Common myeloid progenitor, CD34-positive (primary cell): ENCODE measurements around the gene SLC6A20.

Source experiments
- CTCF ChIA-PET: fragments of 350-600 bp; sonication (Branson Sonifier 250); formaldehyde crosslinking; loops from one replicate; lab custom pipeline; 2021; ENCODE audit warnings: antibody characterized with exemption; lab: Charles Lee
- POLR2A ChIA-PET: fragments of 350-600 bp; sonication (Branson Sonifier 250); formaldehyde crosslinking; loops from one replicate; lab custom pipeline; 2021; ENCODE audit warnings: antibody characterized with exemption; lab: Charles Lee
- DNase-seq, 3 donors: peaks; one replicate each; pipeline versions ENCODE4 v3.0.0 to v3.0.0-alpha.2; 2013
- H3K27ac ChIP-seq, 2 experiments: 1 replicate in 1 of 2; 2 replicates in 1 of 2; pipeline ENCODE4 v1.7.0; 2013; ENCODE audit warnings: inconsistent platforms in 2 of 2, low read length in 2 of 2, mild to moderate bottlenecking in 2 of 2, low read depth in 1 of 2, moderate library complexity in 1 of 2; ENCODE audit not compliant: severe bottlenecking in 2 of 2, insufficient read depth in 1 of 2, poor library complexity in 1 of 2
- H3K27me3 ChIP-seq, 5 experiments: replicated peaks in 2 of 5; 1 replicate in 3 of 5; 2 replicates in 2 of 5; pipeline versions ENCODE4 v1.6.1 to v1.7.0; 2013; ENCODE audit warnings: low read length in 4 of 5, mild to moderate bottlenecking in 2 of 5, moderate library complexity in 2 of 5, inconsistent platforms in 1 of 5; ENCODE audit not compliant: insufficient read depth in 5 of 5, control insufficient read depth in 4 of 5
- H3K36me3 ChIP-seq, 4 experiments: 1 replicate in 2 of 4; 2 replicates in 2 of 4; pipeline versions ENCODE4 v1.6.1 to v1.7.0; 2013; ENCODE audit warnings: low read length in 3 of 4, control low read depth in 1 of 4, mild to moderate bottlenecking in 1 of 4; ENCODE audit not compliant: control insufficient read depth in 4 of 4, insufficient read depth in 4 of 4
- H3K4me1 ChIP-seq, 4 experiments: 1 replicate in 3 of 4; 2 replicates in 1 of 4; pipeline versions ENCODE4 v1.6.1 to v1.7.1; 2013; ENCODE audit warnings: low read length in 3 of 4, mild to moderate bottlenecking in 3 of 4, control low read depth in 1 of 4, inconsistent platforms in 1 of 4, moderate library complexity in 1 of 4; ENCODE audit not compliant: control insufficient read depth in 4 of 4, insufficient read depth in 4 of 4; ENCODE audit errors: control extremely low read depth in 1 of 4
- H3K4me3 ChIP-seq, 7 experiments: 1 replicate in 4 of 7; 2 replicates in 3 of 7; pipeline versions ENCODE4 v1.5.1 to v1.7.0; 2013; ENCODE audit warnings: mild to moderate bottlenecking in 7 of 7, low read length in 6 of 7, moderate library complexity in 6 of 7, inconsistent platforms in 2 of 7, low read depth in 2 of 7, control low read depth in 1 of 7; ENCODE audit not compliant: insufficient read depth in 4 of 7, control insufficient read depth in 1 of 7; ENCODE audit errors: extremely low read depth in 1 of 7
- H3K9me3 ChIP-seq, 5 experiments: 1 replicate in 4 of 5; 2 replicates in 1 of 5; pipeline versions ENCODE4 v1.6.1 to v1.7.1; 2013; ENCODE audit warnings: low read length in 4 of 5, mild to moderate bottlenecking in 2 of 5, inconsistent platforms in 1 of 5, low read depth in 1 of 5, moderate library complexity in 1 of 5; ENCODE audit not compliant: control insufficient read depth in 4 of 5, insufficient read depth in 2 of 5; ENCODE audit errors: control extremely low read depth in 1 of 5
- WGBS: methylation state at CpG from one replicate; pipeline ENCODE4 v1.1.5; 2013; ENCODE audit not compliant: insufficient coverage; 5-methylcytosine and 5-hydroxymethylcytosine counted together

Gene SLC6A20

DNA sequence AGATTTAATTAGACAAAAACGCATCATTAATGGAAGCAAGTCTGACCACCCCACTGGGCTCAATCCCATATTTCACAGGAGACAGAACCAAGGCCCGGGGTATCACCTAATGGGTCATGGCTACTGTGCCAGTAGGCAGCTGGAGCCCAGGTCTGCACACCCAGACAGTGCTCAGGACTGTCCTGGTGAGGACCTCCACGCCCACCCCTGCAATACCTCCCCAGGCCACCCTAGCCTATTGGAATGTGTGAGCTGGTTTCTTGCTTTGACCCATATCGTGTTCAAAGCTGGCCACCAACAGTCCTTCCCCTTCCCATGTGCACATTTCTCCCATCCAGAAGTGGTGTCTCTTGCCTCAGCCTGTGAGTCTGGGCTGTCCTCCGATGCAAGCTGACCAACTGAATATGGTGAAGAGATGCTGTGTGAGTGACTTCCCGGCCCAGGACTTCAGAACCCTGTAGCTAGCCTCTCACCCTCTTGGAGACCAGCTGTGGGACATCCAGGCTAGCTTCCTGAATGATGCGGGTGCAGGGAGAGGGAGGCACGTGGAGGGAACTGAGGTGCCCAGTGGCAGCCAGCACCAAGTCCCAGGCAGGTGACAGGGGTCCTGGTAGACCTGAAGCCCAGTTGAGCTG is 19.1 kb downstream of the SLC6A20 start:
- H3K4me3 ChIP-seq: no peak overlapping the region
- no peaks in the 10 kb centered on the region for H3K4me1 ChIP-seq
- H3K36me3 ChIP-seq: no peaks in the 10 kb centered on the region
- H3K27ac ChIP-seq: no peak overlapping the region
- DNase-seq: no peak
- ChIA-PET POLR2A (interaction anchor here (0.6 kb wide), 1 partner anchor 1152 kb away, joined by 3 read pairs; no protein-coding TSS in a partner anchor), CTCF (interaction anchor here (1.1 to 4.8 kb wide), 2 partner anchors 15 to 27 kb away, joined by 3 to 28 read pairs; no protein-coding TSS in a partner anchor)
- H3K9me3 ChIP-seq: no peaks in the 10 kb centered on the region
- peaks cover 0 to 3% (median 0%) of the 10 kb centered on the region in 5 experiments for H3K27me3 ChIP-seq
- 95% methylated on average over 8 of the region's 8 CpGs for WGBS

- no peaks in the 10 kb centered on the region for H3K36me3 ChIP-seq
- POLR2A ChIA-PET: interaction anchor here (0.6 kb wide), 1 partner anchor 1151 kb away, joined by 3 read pairs; no protein-coding TSS in a partner anchor
- no peak for DNase-seq
- H3K27me3 ChIP-seq: peaks cover 0 to 3% (median 0%) of the 10 kb centered on the region in 5 experiments
- WGBS: 94% methylated on average over 8 of the region's 8 CpGs
- H3K9me3 ChIP-seq: no peaks in the 10 kb centered on the region
- H3K4me3 ChIP-seq: no peak overlapping the region
- no peaks in the 10 kb centered on the region for H3K4me1 ChIP-seq
- H3K27ac ChIP-seq: no peak overlapping the region
- CTCF ChIA-PET: interaction anchor here (4.8 kb wide), 1 partner anchor 15 kb away, joined by 28 read pairs; no protein-coding TSS in a partner anchor
Measured at GRCh38 chr3:45776611-45777010, 19.7 kb downstream of the SLC6A20 start.

DNA sequence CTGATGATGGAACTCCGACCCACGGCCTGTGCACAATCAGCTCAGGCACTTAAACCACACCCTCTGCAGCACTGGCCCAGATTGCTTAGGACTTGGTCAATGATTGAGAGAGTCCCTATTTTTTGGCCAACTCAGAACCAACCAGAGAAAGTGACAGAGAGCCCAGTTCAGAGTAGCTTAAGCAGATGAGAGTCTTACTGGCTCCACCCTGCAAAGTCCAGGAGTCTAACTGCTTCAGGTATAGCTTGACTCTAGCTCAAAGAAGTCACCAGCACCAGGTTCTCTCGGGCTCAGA is 20.1 kb downstream of the SLC6A20 start:
- Histone ChIP-seq H3K4me1 (no peaks in the 10 kb centered on the region), H3K27me3 (peaks cover 0 to 3% (median 0%) of the 10 kb centered on the region in 5 experiments), H3K27ac (no peak overlapping the region), H3K4me3 (no peak overlapping the region), H3K36me3 (no peaks in the 10 kb centered on the region), H3K9me3 (no peaks in the 10 kb centered on the region)
- 89% methylated on average over 1 of the region's 3 CpGs for WGBS
- ChIA-PET POLR2A (no interaction called here), CTCF (interaction anchor here (4.8 kb wide), 1 partner anchor 14 kb away, joined by 28 read pairs; no protein-coding TSS in a partner anchor)
- DNase-seq: no peak

GRCh38 chr3:45775571-45776300 is 20.6 kb downstream of the SLC6A20 start:
- no peak for DNase-seq
- Histone ChIP-seq H3K27ac (no peak overlapping the region), H3K4me3 (no peak overlapping the region), H3K4me1 (no peaks in the 10 kb centered on the region), H3K36me3 (no peaks in the 10 kb centered on the region), H3K27me3 (peaks cover 0 to 3% (median 0%) of the 10 kb centered on the region in 5 experiments), H3K9me3 (no peaks in the 10 kb centered on the region)
- ChIA-PET POLR2A (no interaction called here), CTCF (interaction anchor here (4.8 kb wide), 1 partner anchor 14 kb away, joined by 28 read pairs; no protein-coding TSS in a partner anchor)
- WGBS: 93% methylated on average over 16 of the region's 17 CpGs

- ChIA-PET POLR2A (no interaction called here), CTCF (interaction anchor here (1.3 to 4.8 kb wide), 2 partner anchors 13 to 133 kb away, joined by 3 to 28 read pairs; no protein-coding TSS in a partner anchor)
- Histone ChIP-seq H3K4me1 (no peaks in the 10 kb centered on the region), H3K27ac (no peak overlapping the region), H3K4me3 (no peak overlapping the region), H3K36me3 (no peaks in the 10 kb centered on the region), H3K9me3 (no peaks in the 10 kb centered on the region), H3K27me3 (peaks cover 0 to 11% (median 0%) of the 10 kb centered on the region in 5 experiments)
- WGBS: 98% methylated on average over 7 of the region's 8 CpGs
- no peak for DNase-seq
Measured at GRCh38 chr3:45774581-45775521, 21.5 kb downstream of the SLC6A20 start.

DNA sequence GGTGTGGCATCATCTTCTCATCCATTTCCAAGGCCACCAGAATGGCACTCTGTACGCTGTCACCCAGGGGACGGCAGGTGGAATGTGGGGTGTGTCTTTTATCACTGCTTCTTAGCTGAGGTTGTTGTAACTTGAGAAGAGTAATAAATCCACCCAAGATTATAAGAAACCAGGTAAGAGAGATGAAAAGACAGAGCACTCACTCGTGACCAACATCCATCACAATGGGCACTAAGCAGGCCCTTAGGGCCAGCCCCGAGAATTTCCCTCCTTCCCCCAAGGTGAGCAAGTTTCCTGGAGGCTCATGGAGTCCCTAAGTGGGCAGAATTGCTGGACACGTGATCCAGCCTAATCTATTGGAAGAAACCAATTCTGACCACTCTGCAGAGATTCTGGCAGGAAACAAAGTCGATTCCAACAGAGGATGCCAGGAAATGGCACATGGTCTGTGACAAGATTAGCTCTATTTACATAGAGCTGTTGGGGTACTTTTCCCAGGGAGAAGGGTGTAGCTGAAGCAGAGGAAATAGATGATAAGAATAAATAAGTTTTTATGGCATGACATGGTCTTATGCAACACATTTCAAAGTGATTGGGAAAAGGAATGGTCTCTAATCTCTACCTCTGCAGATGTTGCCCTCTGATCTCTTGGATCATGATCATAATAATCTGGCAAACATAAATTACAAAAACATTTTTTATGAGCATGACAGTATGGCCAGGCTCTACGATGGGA is 22.5 kb downstream of the SLC6A20 start:
- CTCF ChIA-PET: interaction anchor here (1.3 to 4.8 kb wide), 2 partner anchors 12 to 134 kb away, joined by 3 to 28 read pairs; no protein-coding TSS in a partner anchor
- POLR2A ChIA-PET: no interaction called here
- WGBS: 50% methylated on average over 5 of the region's 7 CpGs
- Histone ChIP-seq H3K27ac (no peak overlapping the region), H3K27me3 (peaks cover 0 to 11% (median 0%) of the 10 kb centered on the region in 5 experiments), H3K4me1 (no peaks in the 10 kb centered on the region), H3K36me3 (no peaks in the 10 kb centered on the region), H3K9me3 (no peaks in the 10 kb centered on the region), H3K4me3 (no peak overlapping the region)
- no peak for DNase-seq
